K562 (cell line): ENCODE data around the gene HS3ST3B1. TPM values are rescaled to one million over a fixed set of nuclear protein-coding genes. Genes with fewer than 3 reads are reported as not detected.

Experiments
- CTBP1 ChIP-seq: fragments of 450-650 bp; IDR thresholded peaks from 2 replicates; pipeline ENCODE4 v1.6.1; 2016; ENCODE audit warnings: borderline replicate concordance
- CTCFL ChIP-seq: IDR thresholded peaks from 2 replicates; pipeline ENCODE4 v1.6.1; 2011; ENCODE audit warnings: borderline replicate concordance, low read depth, mild to moderate bottlenecking, moderate library complexity, low read length; ENCODE audit not compliant: insufficient read depth, poor library complexity, severe bottlenecking
- PTRF ChIP-seq: fragments of 450-650 bp; IDR thresholded peaks from 2 replicates; pipeline ENCODE4 v1.6.1; 2016; ENCODE audit warnings: mild to moderate bottlenecking, missing genetic modification characterization, missing compliant biosample characterization
- TSHZ1 ChIP-seq: fragments of 250-450 bp; sonication (Bioruptor Pico); IDR thresholded peaks from 2 replicates; pipeline ENCODE4 v1.4.0; 2020; ENCODE audit warnings: mild to moderate bottlenecking, moderate library complexity
- polyA plus RNA-seq, 8 experiments: library from polyadenylated mRNA; depleted of rRNA in 4 of 8; stranded (reverse) in 5 of 8; unstranded in 3 of 8; fragments of >200 nt; fragmentation: Nextera tagmentation in 2 of 8; fragmentation: Illumina TruSeq in 1 of 8; extraction: Ambion mirVana in 2 of 8; extraction: Trizol in 1 of 8; gene quantifications; 2 replicates each; pipeline versions ENCODE4 v1.2.1 to v1.2.3, GENCODE V29; 2011 to 2014; ENCODE audit warnings: inconsistent platforms in 1 of 8, missing spikeins in 1 of 8
- total RNA-seq, 7 experiments: library from RNA; depleted of rRNA in 6 of 7; stranded (reverse); fragments of >200 nt in 6 of 7; fragmentation: Illumina TruSeq in 2 of 7; extraction: Trizol in 2 of 7; gene quantifications; 2 replicates each; pipeline versions ENCODE4 v1.2.1 to v1.2.3, GENCODE V29; 2011 to 2021; ENCODE audit warnings: low replicate concordance in 1 of 7

Gene HS3ST3B1
- total and polyA plus RNA-seq, 9 of the 15 experiments (the other 6 are each of a cell fraction or from before 2014, with no cell fraction given) = 1.9 to 12.9 (median 3.7) TPM

- no peak for TF ChIP-seq TSHZ1 (CRISPR knock-in tag)
- TF ChIP-seq CTBP1 = peak; percentile 45; the same call in 1 of the 2 replicates
- TF ChIP-seq PTRF (tag) = no peak
- peak; percentile 66 for TF ChIP-seq CTCFL
- TF ChIP-seq, all 486 proteins: peak for 33
Observed at GRCh38 chr17:14302431-14303099, 1.7 kb downstream of the HS3ST3B1 start (continued).
